NOMO-1 (cell line): ENCODE data around the gene CHCHD6.

Experiments used
- DNase-seq, 2 experiments: peaks; one replicate each; lab custom pipeline; 2025; ENCODE audit not compliant: unreplicated experiment in 2 of 2; lab: John Stamatoyannopoulos, UW

The CHCHD6 gene

DNA sequence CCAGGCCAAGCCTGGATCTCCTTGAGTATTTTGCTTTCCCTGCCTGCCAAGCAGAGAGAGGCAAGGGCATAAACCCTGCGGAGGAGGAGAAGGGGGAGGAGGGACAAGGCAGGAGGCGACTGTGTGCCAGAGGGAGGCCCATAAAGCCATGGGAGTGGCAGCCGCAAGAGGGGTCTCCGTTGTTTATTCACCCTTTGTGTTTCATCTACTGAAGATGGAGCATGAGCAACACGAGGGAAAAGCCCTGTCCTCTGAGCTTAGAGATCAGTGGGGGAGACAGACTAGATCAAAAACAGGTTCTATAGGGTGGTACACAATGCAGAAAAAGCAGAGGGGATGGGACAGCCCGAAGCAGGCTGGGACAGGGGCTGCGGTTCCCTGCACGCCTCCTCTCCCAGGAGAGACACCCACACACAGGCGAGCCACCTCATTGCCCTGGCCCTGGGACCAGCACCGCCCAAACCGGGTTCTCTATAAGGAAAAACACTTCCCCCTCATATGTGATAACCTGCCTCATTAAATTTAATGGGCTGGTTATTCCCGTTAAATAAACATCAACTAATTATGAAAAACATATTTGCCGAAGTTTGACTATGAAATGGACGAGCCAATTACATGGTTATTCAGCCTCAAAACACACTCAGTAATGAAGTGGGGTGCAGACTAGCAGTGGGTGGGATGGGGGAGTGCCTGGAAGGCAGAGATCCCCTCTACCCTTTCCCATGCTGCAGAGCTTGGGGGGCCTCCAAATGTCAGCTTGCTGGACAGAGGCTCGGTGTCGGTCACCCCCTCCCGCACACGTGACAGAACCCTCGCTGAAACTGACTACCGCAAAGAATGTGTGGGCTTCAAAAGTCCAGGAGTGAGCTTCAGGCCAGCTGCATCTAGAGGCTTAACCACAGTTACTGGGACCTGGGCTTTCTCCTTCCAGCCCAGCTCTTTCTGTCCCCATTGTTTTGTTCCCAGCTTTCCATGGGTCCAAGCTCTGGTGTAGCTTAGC is 264.7 kb downstream of the CHCHD6 start:
- DNase-seq: no peak

DNA sequence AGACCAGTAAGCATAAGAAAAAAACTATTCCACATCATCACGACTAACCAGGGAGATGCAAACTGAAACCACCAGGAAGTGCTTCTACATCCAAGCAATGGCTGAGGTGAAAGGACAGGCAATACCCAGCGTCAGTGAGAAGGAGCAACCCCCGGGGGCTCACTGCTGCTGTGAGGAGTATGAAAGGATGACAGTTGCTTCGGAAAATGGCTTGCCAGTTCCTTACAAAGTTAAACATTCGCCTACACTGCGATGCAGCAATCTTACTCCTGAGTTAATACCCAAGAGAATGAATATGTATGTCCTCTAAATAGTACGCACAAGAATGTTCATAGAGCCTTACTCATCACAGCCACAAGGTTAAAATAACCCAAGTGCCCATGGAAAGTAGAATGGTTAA is 265.5 kb downstream of the CHCHD6 start:
- DNase-seq: no peak

DNA sequence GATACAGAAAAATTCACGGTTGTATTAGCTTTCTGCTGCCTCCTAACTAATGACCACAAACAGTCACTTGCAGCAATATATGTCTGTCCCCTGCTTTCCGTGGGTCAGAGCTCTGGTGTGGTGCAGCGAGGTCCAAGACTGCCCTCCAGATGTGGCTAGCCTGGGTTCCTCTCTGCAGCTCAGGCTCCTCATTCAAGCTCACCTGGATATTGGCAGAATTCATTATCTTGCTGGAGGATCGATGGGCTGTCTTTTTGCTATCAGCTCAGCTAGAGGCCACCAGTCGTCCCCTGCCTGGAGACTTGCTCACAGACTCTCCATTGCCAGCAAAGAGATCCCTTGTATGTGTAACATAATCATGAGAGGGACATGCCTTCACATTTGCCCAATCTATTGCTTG is 266.1 kb downstream of the CHCHD6 start:
- DNase-seq: no peak

DNA sequence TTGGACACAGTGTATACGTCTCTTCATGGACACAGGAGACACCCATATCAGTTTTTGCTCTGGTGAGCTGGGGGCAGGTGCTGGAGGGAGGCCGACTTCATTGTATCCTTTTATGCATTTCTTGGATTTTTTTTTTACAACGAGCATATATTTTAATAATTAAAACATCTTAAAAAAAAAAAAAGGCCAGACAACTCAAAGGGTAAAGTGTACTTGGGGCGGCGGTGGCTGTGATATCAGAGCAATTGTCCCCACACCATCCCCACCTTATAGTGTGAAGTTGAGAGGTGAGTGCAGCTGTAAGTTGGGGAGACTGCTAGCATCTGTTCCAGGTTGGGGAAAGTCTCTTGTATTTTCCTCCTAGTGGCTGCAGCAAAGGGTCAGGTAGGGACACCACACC is 266.9 kb downstream of the CHCHD6 start:
- no peak for DNase-seq

DNA sequence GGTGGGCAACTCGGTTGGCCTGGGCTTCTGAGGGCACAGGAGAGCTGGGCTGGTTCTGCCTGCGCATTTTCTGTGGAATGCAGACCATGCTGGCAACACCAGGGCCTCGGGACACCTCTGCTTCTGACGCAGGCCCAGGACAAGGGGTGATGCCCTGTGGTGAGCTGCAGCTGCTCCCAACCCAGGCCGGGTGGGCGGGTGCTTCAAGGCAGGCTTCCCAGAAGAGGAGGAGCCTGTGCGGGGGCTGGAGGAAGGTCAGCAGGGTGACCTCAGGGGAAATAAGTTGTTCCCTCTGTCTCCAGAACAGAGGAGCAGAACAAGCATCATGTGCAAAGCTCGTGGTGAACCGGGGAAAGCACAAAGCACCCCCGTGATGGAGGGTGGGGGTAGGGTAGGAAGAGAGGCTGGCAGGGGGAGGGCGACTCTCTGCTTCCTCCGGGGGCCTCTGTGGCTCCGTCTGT is 267.9 kb downstream of the CHCHD6 start:
- no peak for DNase-seq

DNA sequence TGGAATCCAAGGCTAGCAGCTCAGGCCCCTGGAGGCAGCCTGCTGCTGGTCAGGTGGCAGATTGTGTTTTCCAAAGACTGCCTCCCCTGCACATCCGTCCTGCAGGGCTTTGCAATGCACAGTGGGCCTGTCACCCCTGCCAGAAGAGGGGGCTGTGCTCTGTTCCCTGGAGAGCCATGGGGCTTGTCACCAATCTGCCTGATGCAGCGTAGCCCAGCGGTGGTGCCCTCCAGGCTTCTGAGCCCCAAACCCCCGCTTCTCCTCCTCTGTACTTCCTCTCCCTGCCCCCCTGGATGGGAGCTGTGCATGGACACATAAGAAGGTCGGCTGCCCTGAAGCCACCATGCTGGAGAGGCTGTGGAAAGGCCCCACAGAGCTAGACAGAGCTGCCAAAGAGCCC is 268.8 kb downstream of the CHCHD6 start:
- DNase-seq: no peak

DNA sequence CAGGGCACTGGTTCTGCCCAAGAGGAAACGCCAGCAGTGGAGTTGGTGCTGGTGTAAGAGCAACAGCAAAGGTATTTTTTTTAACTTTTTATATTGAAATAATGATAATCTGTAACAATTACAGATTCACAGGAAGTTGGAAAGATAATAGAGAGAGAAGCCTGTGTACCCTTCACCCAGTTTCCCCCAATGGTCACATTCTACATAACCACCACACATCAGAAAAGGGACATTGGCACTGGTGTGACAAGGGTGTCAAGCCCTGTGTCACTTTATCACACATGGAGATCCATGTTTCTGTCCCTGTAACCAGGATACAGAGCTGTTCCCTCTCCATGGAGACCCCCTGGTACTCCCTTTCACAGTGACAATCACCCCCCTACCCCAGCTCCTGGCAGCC is 269.8 kb downstream of the CHCHD6 start:
- no peak for DNase-seq

DNA sequence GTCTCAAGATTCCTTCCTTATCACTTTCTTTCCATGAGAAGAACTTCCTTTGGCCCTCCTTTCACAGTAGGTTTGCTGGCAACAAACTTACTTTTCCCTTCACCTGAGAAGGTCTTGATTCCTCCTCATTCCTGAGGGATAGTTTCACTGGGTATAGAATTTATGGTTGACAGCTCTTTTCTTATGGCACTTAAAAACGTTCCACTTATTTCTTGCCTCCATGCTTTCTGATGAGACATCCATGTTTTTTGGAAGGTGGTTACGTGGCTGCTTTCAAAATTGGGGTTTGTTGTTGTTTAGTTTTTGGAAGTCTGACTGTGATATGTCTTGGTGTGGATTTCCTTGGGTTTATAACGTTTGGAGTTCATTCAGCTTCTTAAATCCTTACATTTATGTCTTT is 270.7 kb downstream of the CHCHD6 start:
- DNase-seq: no peak

DNA sequence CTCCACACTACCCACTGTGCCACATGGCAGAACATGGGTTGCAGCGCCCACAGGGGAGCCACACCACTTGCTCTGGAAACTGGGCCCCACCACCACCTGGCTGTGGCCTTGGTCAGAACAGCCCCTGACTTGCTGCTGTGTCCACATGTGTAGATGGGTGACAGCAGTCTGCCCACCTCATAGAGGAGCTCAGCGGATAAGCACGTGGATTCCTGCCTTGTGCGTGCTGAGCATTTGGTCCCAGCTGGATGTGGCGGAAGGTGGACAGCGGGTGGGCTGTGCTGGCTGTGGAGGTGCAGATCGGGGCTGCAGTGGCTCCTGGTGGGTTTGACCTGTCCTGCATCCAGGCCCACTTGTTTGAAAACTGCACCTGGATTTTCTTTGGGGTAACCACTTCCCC is 272.9 kb downstream of the CHCHD6 start:
- no peak for DNase-seq

DNA sequence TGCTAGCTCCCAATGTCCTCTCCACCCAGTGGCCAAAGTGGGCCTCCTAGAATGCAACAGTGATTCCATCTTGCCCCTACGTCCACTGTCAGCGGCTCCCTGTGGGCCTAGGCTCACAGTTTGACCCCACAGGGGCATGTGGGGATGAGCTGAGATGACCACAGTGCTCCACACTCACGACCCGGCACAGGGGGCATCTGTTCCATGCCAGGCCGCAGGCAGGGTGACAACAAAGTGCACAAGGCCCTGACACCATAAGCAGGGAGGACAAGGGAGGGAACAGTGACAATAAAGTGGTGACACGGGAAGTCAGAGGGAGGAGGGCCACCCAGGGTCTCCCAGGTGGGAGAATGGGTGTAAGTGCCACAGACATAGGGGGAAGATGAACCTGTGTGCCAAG is 273.8 kb downstream of the CHCHD6 start:
- DNase-seq: no peak

DNA sequence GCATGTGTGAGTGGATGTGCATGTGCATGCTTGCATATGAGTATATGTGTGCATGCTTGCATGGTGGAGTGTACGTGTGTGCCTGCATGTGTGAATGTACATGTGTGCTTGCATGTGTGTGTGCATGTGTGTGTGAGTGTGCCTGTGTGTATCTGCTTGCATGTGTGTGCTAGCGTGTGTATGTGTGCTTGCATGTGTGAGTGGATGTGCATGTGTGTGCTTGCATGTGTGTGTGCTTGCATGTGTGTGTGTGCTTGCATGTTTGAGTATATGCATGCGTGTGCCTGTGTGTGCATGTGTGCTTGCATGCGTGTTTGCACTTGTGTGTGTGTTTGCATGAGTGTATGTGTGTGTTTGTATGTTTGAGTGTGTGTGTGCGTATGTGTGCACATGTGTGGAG is 274.3 kb downstream of the CHCHD6 start:
- DNase-seq: no peak

DNA sequence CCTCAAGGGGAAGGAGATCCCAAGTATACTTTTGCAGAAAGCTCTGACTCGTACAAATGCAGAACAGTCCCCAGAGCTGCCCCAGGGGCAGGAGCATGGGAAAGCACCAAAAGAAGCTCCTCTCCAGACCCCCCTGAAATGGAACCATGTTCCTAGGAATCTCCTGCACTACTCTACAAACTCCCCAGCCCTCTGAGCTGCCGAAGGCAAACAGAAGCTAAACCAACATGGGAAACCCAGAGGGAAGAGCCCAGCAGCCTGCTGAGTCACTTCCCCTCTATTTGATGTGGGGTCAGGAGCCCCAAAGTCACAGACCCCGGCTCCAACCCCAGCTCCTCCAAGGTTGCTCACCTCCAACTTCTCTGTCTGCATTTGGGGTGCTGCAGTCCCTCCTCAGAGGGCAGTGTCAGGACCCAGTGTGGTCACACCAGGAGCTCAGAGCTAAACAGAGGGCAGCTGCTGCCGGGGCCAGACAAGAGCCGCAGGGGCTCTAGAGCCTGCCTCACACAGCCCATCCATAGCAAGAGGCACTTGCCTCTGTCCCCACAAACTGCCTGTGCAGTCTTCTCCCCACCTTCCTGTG is 275.1 kb downstream of the CHCHD6 start:
- no peak for DNase-seq

DNA sequence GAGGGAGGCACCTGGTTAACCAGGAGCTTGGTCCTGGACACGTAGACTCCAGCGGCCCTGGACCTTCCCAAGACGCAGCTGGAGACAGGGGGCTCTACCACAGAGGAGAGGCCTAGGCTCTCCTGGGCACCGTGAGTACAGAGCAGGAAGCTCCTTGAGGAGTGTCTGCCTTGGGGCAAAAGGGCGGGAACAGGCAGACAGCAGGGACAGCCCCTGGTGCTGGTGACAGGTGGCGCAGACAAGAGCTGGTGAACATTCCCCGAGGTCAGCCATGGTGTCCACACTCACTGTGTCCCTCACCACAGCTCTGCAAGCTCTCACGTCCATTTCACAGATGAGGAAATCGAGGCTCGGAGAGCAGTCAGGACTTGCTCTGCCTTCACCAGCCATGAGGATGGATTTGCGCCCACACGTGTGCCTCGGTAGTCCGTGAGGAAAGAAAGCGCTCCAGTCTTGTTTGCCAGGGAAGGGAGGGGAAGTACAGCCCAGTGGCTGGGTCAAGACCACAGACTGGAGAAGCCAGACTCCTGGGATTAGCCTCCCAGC is 276.3 kb downstream of the CHCHD6 start:
- DNase-seq: no peak

DNA sequence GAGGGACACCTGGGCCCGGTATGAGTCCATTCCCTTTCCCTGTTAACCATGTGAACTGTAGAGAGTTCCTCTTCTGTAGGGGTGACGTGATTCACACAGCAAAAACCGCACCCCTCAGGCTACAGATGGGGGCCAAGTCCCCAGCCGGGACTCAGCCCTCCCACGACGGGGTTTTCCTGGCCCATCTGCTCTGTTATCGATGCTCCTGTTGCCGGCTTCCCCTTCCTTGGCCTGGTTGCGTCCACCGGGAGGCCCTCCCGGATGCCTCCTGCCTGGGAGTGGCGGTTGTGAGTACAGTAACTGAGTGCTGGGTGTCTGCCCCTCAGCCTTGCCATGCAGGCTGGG is 278.1 kb downstream of the CHCHD6 start:
- peak; percentile 50 to 60 for DNase-seq

DNA sequence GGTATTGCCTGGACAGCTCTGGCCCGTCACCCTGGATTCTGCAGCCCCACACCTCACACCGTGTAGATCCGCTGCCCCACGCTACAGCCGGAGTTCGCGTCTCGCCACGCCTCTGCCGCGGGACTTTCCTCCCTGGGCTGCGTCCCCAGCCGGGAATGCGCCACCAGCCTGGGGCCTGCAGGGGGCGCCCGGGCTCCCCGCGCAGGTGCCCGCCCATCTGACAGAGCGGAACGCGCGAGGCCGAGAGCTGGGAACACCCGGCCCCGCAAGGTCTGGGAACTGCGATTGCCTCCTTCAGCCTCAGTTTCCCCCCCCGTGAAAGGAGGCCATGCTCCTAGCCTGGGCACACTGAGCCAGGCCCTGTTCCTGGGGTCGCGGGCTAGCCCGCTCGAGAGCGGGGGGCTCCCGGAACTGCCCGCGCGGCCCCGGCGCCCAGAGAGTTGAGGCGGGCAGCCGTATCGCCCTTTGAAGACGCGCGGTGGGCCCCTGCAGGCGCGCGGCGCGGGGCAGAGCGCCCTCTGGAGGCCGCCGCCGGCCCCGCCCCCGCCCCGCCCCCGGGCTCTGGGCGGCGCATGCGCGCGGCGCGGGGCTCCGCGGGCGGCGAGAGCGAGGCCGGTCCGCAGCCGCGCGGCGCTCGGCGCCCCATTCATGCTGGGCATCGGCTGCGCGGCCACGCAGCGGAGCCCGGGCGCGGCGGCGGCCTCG is 278.6 kb downstream of the CHCHD6 start, which contains the start of gene PLXNA1:
Gene PLXNA1, plus strand, starts transcription at position 645 of the 705 bp plus-strand sequence. CDS start 5,479 bp downstream, outside the sequence.
- DNase-seq: peak; percentile 82 to 85

DNA sequence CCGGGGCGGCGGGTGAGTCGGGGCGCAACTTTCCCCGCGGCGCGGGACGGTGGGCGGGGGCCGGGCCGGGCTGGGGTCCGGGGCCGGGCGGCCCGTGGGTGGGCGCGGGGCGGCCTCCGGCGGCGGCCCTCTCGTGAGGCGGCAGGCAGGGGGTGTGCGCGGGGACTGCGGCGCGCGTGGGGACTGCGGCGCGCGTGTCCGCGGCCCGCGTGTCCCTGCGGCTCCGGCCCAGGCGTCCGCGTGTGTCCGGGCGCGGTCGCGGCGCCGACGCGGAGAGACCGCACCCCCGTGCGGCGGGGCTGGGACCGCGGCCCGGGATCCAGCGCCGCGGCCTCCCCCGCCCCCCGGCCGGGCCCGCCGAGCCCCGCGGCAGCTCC is 279.2 kb downstream of the CHCHD6 start:
- no peak for DNase-seq

DNA sequence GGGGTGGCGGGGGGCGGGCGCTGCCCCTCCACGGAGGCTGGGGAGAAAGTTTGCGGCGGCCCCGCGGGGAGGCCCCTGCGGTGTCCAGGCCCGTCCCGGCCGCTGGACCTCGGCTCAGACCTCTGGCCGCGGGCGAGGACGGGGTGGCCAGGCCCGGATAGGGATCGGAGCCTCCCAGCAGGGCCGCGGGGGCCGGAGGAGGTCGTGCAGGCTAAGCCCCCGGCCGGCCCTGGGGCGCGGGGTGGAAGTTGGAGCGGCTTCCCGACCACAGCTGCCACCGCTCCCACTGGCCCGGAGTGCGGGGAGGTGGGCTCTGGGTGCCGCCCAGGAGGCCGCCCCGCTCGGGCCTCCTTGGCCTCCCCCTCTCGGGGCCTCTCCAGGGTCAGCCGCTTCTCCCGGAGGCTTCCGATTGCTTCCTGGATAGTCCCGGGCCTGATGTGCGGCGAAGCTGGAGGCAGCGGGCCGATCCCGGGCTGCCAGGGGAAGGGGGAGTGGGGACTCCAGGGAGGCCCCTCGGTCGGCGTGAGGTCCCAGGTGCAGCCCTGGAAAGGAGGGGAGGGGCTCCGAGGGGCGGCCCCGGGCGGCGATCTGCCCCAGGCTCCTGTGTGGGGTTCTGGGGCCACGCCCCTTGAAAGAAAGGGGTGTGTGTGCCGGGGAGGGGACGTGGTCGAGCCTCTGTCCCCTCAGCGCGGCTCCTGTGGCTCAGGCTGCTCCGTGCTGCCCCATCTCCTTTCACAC is 279.8 kb downstream of the CHCHD6 start:
- peak in 1 of 2 experiments; percentile 33 for DNase-seq

DNA sequence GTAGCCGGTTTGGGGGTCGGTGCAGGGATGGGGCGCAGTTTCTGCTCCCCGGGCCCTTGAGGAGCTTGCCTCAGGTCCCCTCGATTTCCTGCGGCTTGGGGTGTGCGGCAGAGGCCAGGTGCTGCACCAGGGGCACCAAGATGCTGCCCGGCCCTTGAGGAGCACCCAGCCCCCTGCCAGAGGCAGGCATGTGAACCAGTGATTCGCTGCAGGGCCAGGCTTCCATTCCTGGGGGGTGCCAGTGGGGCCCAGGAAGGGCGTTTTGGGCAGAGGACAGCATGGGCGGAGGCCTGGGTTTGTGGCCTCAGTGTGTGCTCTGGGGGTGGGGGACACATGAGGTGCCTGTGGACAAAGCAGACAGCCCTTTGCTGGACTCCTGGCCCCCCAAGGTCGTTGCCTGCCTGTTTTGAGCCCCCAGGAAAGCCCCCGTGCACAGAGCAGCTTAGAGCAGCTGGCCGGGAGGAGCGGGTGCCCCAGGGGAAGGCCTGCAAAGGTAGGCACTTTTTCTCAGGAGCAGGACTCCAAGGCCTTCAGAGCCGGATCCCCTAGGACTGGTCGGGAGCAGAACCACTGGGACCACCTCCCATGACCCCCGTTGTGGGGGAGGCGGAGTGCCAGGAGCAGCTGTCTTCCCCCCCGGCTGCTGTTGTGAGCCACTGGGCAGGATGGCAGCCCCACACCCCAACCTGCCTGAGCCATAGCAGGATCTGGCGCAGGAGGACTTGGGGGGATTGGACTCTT is 280.5 kb downstream of the CHCHD6 start:
- no peak for DNase-seq

DNA sequence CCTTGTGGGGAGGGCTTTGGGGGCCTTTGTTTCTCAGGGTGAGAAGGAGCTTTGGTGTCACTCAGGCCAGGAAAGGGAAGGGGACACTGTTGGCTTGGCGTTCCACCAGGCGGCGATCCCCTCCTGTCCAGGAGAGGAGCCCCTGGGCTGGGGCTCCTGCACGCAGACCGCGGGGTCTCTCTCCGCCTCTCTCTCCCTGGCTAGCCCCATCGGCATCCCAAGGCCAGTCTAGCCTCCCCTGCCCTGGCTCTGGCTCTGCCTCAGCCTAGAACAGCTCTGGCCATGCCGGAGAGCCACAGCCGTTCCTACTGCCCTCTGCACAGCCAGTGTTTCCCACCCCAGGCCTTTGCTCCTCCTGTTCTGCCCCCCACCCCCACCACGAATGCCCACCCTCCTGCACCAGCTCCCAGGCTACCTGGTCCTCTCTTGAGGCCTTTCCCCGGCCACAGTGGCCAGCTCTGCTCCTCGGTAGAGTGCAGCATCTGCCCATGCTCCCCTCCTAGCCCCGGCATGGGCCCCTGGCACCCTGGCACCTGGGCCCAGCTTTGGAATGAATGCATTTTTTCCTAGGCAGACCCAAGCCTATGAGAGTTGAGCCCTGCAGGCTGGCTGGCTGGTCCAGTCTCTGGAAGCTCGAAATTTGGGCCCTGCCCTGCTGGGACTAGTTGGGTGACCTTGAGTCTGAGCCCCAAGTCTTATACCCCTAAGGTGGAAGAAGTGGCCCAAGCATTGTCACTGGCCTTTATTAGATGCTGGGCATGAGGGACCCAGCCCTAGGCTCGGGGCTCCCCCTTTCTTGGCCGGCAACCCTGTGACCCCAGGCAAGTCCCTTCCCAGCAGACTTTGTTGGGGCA is 281.3 kb downstream of the CHCHD6 start:
- DNase-seq: no peak
